HepG2 (cell line): Measurements from ENCODE around the gene FBXW8. TPM values are rescaled to one million over a fixed set of nuclear protein-coding genes. Genes with fewer than 3 reads are reported as not detected.

Experiments
- ATAC-seq: fragments of 200-7000 bp; cut with Tn5 transposase; 3 replicates; pipeline ENCODE4 v1.9.1; 2020; ENCODE audit warnings: mild to moderate bottlenecking, moderate library complexity
- BruUV-seq: library from RNA; stranded (reverse); fragments of 400-500 nt; replicated peaks from 2 replicates; lab custom pipeline; 2021; lab: Mats Ljungman, UMichigan
- CTCF ChIA-PET: fragments of 300-600 bp; formaldehyde crosslinking; extraction: SDS; loops from one replicate; lab custom pipeline; 2021; ENCODE audit warnings: low total read pairs, inconsistent platforms, low intra/inter-chr PET ratio; lab: Yijun Ruan, JAX
- POLR2A ChIA-PET: fragments of 350-600 bp; sonication (Branson Sonifier 250); formaldehyde crosslinking; loops from one replicate; lab custom pipeline; 2020; ENCODE audit warnings: antibody characterized with exemption, inconsistent platforms; lab: Yijun Ruan, JAX
- DNase-seq: peaks from one replicate; pipeline ENCODE4 v3.0.0-alpha.2; 2015; ENCODE audit warnings: low spot score
- FAIRE-seq: peaks from 3 replicates; lab custom pipeline; 2011; peaks lifted over from hg19 to GRCh38; lab: Jason Lieb, UNC
- H2AFZ ChIP-seq: one replicate; pipeline ENCODE4 v1.6.1; 2011; ENCODE audit warnings: low read length, inconsistent platforms
- H3K27ac ChIP-seq: fragments of 300-600 bp; 3 replicates; pipeline ENCODE4 v1.8.0; 2011; ENCODE audit warnings: mixed run types, mild to moderate bottlenecking, mixed read lengths, low read length, inconsistent platforms; ENCODE audit not compliant: insufficient read depth; ENCODE audit errors: extremely low read length
- H3K27me3 ChIP-seq, 2 experiments: fragments of 200-600 bp in 1 of 2; 2 replicates in 1 of 2; 3 replicates in 1 of 2; pipeline versions ENCODE4 v1.6.0 to v1.8.0; 2011; ENCODE audit warnings: low read length in 2 of 2, mild to moderate bottlenecking in 2 of 2, moderate library complexity in 2 of 2, inconsistent platforms in 1 of 2; ENCODE audit not compliant: insufficient read depth in 2 of 2, control insufficient read depth in 1 of 2
- H3K36me3 ChIP-seq, 2 experiments: fragments of 200-600 bp in 1 of 2; replicated peaks in 1 of 2; 2 replicates in 1 of 2; 3 replicates in 1 of 2; pipeline versions ENCODE4 v1.5.1 to v1.8.0; 2011; ENCODE audit warnings: low read length in 2 of 2, inconsistent platforms in 1 of 2; ENCODE audit not compliant: insufficient read depth in 2 of 2, control insufficient read depth in 1 of 2
- H3K4me1 ChIP-seq: 2 replicates; pipeline ENCODE4 v1.5.1; 2012; ENCODE audit warnings: low read length, inconsistent platforms; ENCODE audit not compliant: insufficient read depth
- H3K4me2 ChIP-seq: 2 replicates; pipeline ENCODE4 v1.6.0; 2011; ENCODE audit warnings: low read depth, low read length, inconsistent platforms
- H3K4me3 ChIP-seq, 3 experiments: fragments of 200-600 bp in 1 of 3; sonication (generic), shearing (Covaris generic) in 1 of 3; replicated peaks in 1 of 3; 2 replicates each; pipeline ENCODE4 v1.5.1; 2011 to 2016; ENCODE audit warnings: low read length in 3 of 3, inconsistent platforms in 2 of 3, low read depth in 2 of 3, mild to moderate bottlenecking in 2 of 3, control low read depth in 1 of 3, mixed read lengths in 1 of 3; ENCODE audit not compliant: insufficient read depth in 1 of 3
- H3K79me2 ChIP-seq: one replicate; pipeline ENCODE4 v1.6.1; 2011; ENCODE audit warnings: low read length, inconsistent platforms; ENCODE audit not compliant: insufficient read depth
- H3K9ac ChIP-seq: 2 replicates; pipeline ENCODE4 v1.6.0; 2011; ENCODE audit warnings: mild to moderate bottlenecking, low read depth, low read length, inconsistent platforms; ENCODE audit not compliant: insufficient read depth
- H3K9me3 ChIP-seq: 2 replicates; pipeline ENCODE4 v1.5.1; 2012; ENCODE audit warnings: mild to moderate bottlenecking, low read length
- H4K20me1 ChIP-seq: 2 replicates; pipeline ENCODE4 v1.6.0; 2011; ENCODE audit warnings: inconsistent platforms, mild to moderate bottlenecking, low read length, moderate library complexity; ENCODE audit not compliant: insufficient read depth
- ZNF143 ChIP-seq: sonication (generic); formaldehyde crosslinking; IDR thresholded peaks from 2 replicates; pipeline ENCODE4 v1.4.0; 2020; ENCODE audit warnings: missing genetic modification reagents
- WGBS: methylation state at CpG from one replicate; pipeline ENCODE4 v1.1.6; 2017; ENCODE audit warnings: low lambda C conversion rate; 5-methylcytosine and 5-hydroxymethylcytosine counted together
- in situ Hi-C: cut with HindIII; loops from 2 replicates; pipeline ENCODE4 v1.10.0; 2017; ENCODE audit warnings: low pct_unique_long_range_greater_than_20kb; ENCODE audit not compliant: extremely low pct_ligation_motif_present
- intact Hi-C: fragments of 100-400 bp; cut with micrococcal nuclease; formaldehyde crosslinking; loops from one replicate; pipeline ENCODE4 v1.10.0; 2022; ENCODE audit not compliant: unreplicated experiment
- polyA plus RNA-seq, 8 experiments: library from polyadenylated mRNA; depleted of rRNA in 3 of 8; stranded (reverse) in 7 of 8; unstranded in 1 of 8; fragments of >200 nt; fragmentation: Illumina TruSeq in 4 of 8; extraction: Trizol in 4 of 8; gene quantifications; 2 replicates each; pipeline versions ENCODE4 v1.2.1 to v1.2.3, GENCODE V29; 2011 to 2016; ENCODE audit warnings: low read depth in 4 of 8, missing spikeins in 1 of 8, mixed read lengths in 1 of 8; ENCODE audit not compliant: insufficient read depth in 1 of 8
- total RNA-seq, 5 experiments: library from RNA; depleted of rRNA; stranded (reverse); fragments of >200 nt; fragmentation: Illumina TruSeq; extraction: Trizol; gene quantifications; 2 replicates each; pipeline ENCODE4 v1.2.3, GENCODE V29; 2016; ENCODE audit warnings: low read depth in 1 of 5
- TF ChIP-seq, protein P1 (sequence below): sonication (generic); formaldehyde crosslinking; IDR thresholded peaks from 2 replicates; pipeline ENCODE4 v1.5.1; 2020; ENCODE audit warnings: mild to moderate bottlenecking, missing genetic modification reagents, moderate library complexity
- TF ChIP-seq, protein P2 (sequence below): sonication (generic); formaldehyde crosslinking; conservative IDR thresholded peaks from 2 replicates; pipeline ENCODE4 v1.8.0; 2022; ENCODE audit warnings: missing genetic modification reagents

The FBXW8 gene
- total and polyA plus RNA-seq, 2 of the 13 experiments (the other 11 are each of a cell fraction or from before 2014, with no cell fraction given) = 5.1 to 5.9 TPM

DNA sequence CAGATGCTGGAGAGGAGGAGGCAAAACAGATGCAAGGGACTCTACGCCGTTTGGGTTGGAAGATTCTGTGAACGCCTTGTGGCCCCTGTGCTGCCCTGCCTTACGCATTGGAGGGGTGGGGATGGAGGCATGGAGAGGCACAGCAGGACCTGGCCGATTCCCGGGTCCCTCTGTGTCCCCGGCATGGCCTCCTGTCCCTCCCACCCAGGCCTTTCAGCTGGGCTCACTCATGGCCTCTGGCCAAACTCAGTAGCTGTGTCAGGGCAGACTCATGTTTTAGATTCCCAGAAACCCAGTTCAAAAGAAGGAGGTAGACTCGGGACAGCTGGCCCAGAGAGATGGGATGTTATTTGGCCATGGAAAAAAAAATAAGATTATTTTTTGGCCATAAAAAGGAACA is 148.4 kb downstream of the FBXW8 start:
- FAIRE-seq = no peak
- TF ChIP-seq, protein P1, sequence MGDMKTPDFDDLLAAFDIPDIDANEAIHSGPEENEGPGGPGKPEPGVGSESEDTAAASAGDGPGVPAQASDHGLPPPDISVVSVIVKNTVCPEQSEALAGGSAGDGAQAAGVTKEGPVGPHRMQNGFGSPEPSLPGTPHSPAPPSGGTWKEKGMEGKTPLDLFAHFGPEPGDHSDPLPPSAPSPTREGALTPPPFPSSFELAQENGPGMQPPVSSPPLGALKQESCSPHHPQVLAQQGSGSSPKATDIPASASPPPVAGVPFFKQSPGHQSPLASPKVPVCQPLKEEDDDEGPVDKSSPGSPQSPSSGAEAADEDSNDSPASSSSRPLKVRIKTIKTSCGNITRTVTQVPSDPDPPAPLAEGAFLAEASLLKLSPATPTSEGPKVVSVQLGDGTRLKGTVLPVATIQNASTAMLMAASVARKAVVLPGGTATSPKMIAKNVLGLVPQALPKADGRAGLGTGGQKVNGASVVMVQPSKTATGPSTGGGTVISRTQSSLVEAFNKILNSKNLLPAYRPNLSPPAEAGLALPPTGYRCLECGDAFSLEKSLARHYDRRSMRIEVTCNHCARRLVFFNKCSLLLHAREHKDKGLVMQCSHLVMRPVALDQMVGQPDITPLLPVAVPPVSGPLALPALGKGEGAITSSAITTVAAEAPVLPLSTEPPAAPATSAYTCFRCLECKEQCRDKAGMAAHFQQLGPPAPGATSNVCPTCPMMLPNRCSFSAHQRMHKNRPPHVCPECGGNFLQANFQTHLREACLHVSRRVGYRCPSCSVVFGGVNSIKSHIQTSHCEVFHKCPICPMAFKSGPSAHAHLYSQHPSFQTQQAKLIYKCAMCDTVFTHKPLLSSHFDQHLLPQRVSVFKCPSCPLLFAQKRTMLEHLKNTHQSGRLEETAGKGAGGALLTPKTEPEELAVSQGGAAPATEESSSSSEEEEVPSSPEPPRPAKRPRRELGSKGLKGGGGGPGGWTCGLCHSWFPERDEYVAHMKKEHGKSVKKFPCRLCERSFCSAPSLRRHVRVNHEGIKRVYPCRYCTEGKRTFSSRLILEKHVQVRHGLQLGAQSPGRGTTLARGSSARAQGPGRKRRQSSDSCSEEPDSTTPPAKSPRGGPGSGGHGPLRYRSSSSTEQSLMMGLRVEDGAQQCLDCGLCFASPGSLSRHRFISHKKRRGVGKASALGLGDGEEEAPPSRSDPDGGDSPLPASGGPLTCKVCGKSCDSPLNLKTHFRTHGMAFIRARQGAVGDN (CRISPR knock-in tag) = peak; percentile 15; the same call in 1 of the 2 replicates
- TF ChIP-seq, protein P2, sequence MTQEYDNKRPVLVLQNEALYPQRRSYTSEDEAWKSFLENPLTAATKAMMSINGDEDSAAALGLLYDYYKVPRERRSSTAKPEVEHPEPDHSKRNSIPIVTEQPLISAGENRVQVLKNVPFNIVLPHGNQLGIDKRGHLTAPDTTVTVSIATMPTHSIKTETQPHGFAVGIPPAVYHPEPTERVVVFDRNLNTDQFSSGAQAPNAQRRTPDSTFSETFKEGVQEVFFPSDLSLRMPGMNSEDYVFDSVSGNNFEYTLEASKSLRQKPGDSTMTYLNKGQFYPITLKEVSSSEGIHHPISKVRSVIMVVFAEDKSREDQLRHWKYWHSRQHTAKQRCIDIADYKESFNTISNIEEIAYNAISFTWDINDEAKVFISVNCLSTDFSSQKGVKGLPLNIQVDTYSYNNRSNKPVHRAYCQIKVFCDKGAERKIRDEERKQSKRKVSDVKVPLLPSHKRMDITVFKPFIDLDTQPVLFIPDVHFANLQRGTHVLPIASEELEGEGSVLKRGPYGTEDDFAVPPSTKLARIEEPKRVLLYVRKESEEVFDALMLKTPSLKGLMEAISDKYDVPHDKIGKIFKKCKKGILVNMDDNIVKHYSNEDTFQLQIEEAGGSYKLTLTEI (CRISPR knock-in tag) = no peak
- TF ChIP-seq ZNF143 (CRISPR knock-in tag) = no peak
- DNase-seq = no peak
- Histone ChIP-seq H3K9me3 (no peaks in the 10 kb centered on the region), H3K4me2 (no peak overlapping the region), H3K27me3 (no peaks in the 10 kb centered on the region), H3K27ac (peak overlapping the region; percentile 42), H3K4me1 (peaks cover 26% of the 10 kb centered on the region), H3K36me3 (peaks cover 29 to 82% of the 10 kb centered on the region in 2 experiments), H3K4me3 (no peak overlapping the region), H4K20me1 (peaks cover 7% of the 10 kb centered on the region; the same call in 1 of the 2 replicates), H3K9ac (no peak overlapping the region), H3K79me2 (peaks cover 8% of the 10 kb centered on the region), H2AFZ (no peak overlapping the region)
- WGBS = 83% methylated on average over 4 of the region's 8 CpGs
- in situ Hi-C loops (no loop called here), intact Hi-C loops (no loop called here)
- BruUV-seq = no TSS peak
- CTCF ChIA-PET = no interaction called here
- ATAC-seq = peak; percentile 18; the same call in 2 of the 3 replicates
- POLR2A ChIA-PET = interaction anchor here (0.6 kb wide), 1 partner anchor 11 kb away, joined by 3 read pairs; no protein-coding TSS in a partner anchor
